Retinal pigment epithelial cell (primary cell): Measurements from ENCODE around the gene ADGRL3.

Experiments used
- DNase-seq: peaks from one replicate; pipeline ENCODE4 v3.0.0-alpha.2; 2010; ENCODE audit warnings: low read depth
- H3K4me3 ChIP-seq: 2 replicates; pipeline ENCODE4 v1.5.1; 2011; ENCODE audit warnings: mild to moderate bottlenecking, low read length, control low read depth, moderate library complexity
- CTCF ChIP-seq: conservative IDR thresholded peaks from 2 replicates; pipeline ENCODE4 v1.5.1; 2011; ENCODE audit warnings: low read depth, low read length, control low read depth, inconsistent platforms

ADGRL3 gene

GRCh38 chr4:61405307-61405706 is 205.2 kb downstream of the ADGRL3 start:
- TF ChIP-seq CTCF, result no peak
- no peak overlapping the region for H3K4me3 ChIP-seq
- no peak for DNase-seq

GRCh38 chr4:61406677-61407076 is 206.6 kb downstream of the ADGRL3 start:
- H3K4me3 ChIP-seq, result no peak overlapping the region
- DNase-seq, result peak; percentile 39
- TF ChIP-seq CTCF, result no peak

GRCh38 chr4:61407642-61408618 is 207.8 kb downstream of the ADGRL3 start:
- peak; percentile 15 for DNase-seq

GRCh38 chr4:61408861-61409260 is 208.7 kb downstream of the ADGRL3 start:
- TF ChIP-seq CTCF, result no peak
- no peak overlapping the region for H3K4me3 ChIP-seq
- DNase-seq, result no peak

More at GRCh38 chr4:61407642-61408618, 207.8 kb downstream of the ADGRL3 start:
- no peak overlapping the region for H3K4me3 ChIP-seq
- no peak for TF ChIP-seq CTCF

- no peak overlapping the region for H3K4me3 ChIP-seq
- no peak for TF ChIP-seq CTCF
- no peak for DNase-seq
These were observed 211.1 kb downstream of the ADGRL3 start for GRCh38 chr4:61411241-61411640.

GRCh38 chr4:61425315-61425714 is 225.2 kb downstream of the ADGRL3 start:
- DNase-seq, result no peak
- no peak overlapping the region for H3K4me3 ChIP-seq
- no peak for TF ChIP-seq CTCF

GRCh38 chr4:61426229-61426628 is 226.1 kb downstream of the ADGRL3 start:
- TF ChIP-seq CTCF, result no peak
- DNase-seq, result no peak
- H3K4me3 ChIP-seq, result no peak overlapping the region
